GM21447 (cell line): Measurements from ENCODE around the gene OMA1.
"Not testable (repeated sequence)": the region's sequence is repeated elsewhere in the genome, so short reads cannot be mapped to it uniquely, and the experiment has no call there.

Source experiments
- ATAC-seq: cut with Tn5 transposase; IDR thresholded peaks from one replicate; pipeline ENCODE4 v1.9.1; 2021; ENCODE audit not compliant: unreplicated experiment

The OMA1 gene

GRCh38 chr1:58574816-58575215, 28.3 kb upstream of the OMA1 start:
- no peak for ATAC-seq

- peak; percentile 97 for ATAC-seq
Measured at GRCh38 chr1:58573705-58574591, 27.4 kb upstream of the OMA1 start.

GRCh38 chr1:58573138-58573537, 26.6 kb upstream of the OMA1 start:
- no peak for ATAC-seq

GRCh38 chr1:58572690-58573089, 26.2 kb upstream of the OMA1 start:
- no peak for ATAC-seq

GRCh38 chr1:58571616-58572015, 25.1 kb upstream of the OMA1 start:
- no peak for ATAC-seq

GRCh38 chr1:58570817-58571216, 24.3 kb upstream of the OMA1 start:
- no peak for ATAC-seq

GRCh38 chr1:58570094-58570493, 23.6 kb upstream of the OMA1 start:
- ATAC-seq, result no peak

GRCh38 chr1:58568911-58569310, 22.4 kb upstream of the OMA1 start:
- no peak for ATAC-seq

GRCh38 chr1:58568271-58568860, 21.8 kb upstream of the OMA1 start:
- ATAC-seq, result no peak

- ATAC-seq, result no peak
Measured at GRCh38 chr1:58566339-58566738, 19.8 kb upstream of the OMA1 start.

- not testable (repeated sequence) for ATAC-seq
Measured at GRCh38 chr1:58563715-58564114, 17.2 kb upstream of the OMA1 start.

- ATAC-seq, result no peak
Measured at GRCh38 chr1:58561633-58562032, 15.1 kb upstream of the OMA1 start.

GRCh38 chr1:58555393-58555792, 8.9 kb upstream of the OMA1 start:
- ATAC-seq, result no peak

- ATAC-seq, result no peak
Measured at GRCh38 chr1:58551186-58552140, 4.9 kb upstream of the OMA1 start.

GRCh38 chr1:58549291-58549690, 2.8 kb upstream of the OMA1 start:
- not testable (repeated sequence) for ATAC-seq

- ATAC-seq, result no peak
Measured at GRCh38 chr1:58548371-58548770, 1.8 kb upstream of the OMA1 start.

- ATAC-seq, result peak; percentile 53
Measured at GRCh38 chr1:58545591-58546519, 671 bp downstream of the OMA1 start.

GRCh38 chr1:58543260-58543659, 3.3 kb downstream of the OMA1 start:
- no peak for ATAC-seq

- ATAC-seq, result no peak
Measured at GRCh38 chr1:58539553-58539952, 7.0 kb downstream of the OMA1 start.

GRCh38 chr1:58538821-58539220, 7.7 kb downstream of the OMA1 start:
- ATAC-seq, result no peak
